HG02981 (cell line): ENCODE data around the gene HSBP1L1.
"Not testable (repeated sequence)": the region's sequence is repeated elsewhere in the genome, so short reads cannot be mapped to it uniquely, and the experiment has no call there.

Source experiments
- ATAC-seq: cut with Tn5 transposase; IDR thresholded peaks from one replicate; pipeline ENCODE4 v1.9.1; 2021; ENCODE audit warnings: mild to moderate bottlenecking, moderate library complexity; ENCODE audit not compliant: unreplicated experiment

HSBP1L1 gene

DNA sequence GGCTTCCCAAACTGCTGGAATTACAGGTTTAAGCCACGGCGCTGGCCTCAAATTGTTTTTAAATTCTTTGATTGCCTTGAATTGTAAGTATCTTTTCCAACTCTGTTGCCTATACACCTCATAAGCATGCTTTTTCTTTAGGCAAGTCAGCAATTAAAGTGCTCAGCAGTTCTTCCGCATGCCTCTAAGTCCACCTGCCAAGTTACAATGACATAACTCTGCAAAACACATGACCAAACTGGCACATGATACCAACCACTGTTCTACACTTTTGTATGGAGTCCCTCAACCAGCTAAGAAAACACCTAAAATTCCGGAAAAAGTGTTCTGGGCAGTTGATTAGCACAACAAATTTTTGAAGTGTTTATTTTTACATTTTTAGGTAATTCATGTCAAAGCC lies 18.8 kb downstream of the HSBP1L1 start:
- ATAC-seq, result no peak

DNA sequence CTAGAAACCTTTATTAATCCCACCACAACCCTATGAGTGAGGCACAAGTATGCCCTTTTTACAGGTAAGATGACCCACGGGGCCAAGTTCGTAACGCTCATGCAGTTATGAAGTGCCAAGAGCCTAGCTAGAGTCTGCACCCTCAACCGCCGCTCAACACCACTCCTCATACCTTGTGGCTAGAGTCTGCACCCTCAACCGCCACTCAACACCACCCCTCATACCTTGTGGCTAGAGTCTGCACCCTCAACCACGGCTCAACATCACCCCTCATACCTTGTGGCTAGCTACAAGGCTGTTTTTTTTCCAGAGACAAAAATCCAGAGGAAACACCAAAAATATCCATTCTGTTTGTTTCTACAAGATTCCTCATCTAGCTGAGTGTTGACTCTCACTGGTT lies 19.4 kb downstream of the HSBP1L1 start:
- no peak for ATAC-seq

DNA sequence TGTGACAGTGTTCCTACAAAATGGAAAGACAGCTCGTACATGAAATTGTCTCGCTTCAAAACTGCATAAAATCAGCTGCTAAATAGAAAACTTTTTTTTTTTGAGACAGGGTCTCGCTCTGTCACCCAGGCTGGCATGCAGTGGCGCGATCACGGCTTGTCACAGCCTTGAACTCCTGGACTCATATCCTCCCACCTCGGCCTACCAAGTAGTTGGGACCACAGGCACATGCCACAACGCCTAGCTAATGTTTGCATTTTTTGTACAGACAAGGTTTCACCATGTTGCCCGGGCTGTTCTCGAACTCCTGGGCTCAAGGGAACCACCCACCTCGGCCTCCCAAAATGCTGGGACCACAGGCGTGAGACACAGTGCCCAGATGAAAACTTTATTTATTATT lies 20.7 kb downstream of the HSBP1L1 start:
- no peak for ATAC-seq

DNA sequence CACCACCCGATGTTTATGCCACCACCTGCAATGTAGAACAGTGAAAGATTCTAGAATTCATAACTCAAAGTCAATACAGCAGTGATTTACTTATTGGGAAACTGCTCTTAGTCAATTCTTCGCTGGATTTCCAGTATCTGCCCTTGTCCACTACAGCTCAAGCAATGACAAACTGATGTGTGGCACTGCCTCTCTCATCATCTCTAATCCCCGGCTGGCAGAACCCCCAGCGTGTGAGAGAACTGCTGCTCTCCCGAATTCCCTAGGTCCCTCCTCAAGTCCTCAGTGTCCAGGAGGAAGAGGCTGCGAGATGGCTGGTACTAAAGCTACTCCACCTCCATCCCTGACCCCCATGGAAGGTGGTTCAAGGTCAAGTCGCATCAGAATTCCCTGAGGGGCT lies 22.3 kb downstream of the HSBP1L1 start:
- no peak for ATAC-seq

DNA sequence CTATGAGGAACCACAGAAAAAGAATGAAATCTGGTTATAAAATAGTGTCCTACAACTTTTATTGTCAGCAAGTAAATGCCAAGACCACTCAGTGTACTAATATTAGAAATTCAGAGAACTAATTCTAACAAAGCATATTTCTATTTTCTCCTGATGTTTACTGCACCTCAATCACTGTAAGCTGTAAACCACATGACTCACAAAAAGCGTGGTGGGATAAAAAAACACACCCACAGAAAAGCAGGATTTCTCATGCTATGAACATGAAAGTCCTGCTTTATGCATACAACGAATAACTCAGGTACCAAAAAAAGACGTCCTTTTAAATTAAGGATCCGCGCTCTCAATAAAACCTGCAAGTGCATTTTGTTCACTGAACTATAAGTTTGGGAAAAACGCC lies 23.1 kb downstream of the HSBP1L1 start:
- ATAC-seq, result no peak

DNA sequence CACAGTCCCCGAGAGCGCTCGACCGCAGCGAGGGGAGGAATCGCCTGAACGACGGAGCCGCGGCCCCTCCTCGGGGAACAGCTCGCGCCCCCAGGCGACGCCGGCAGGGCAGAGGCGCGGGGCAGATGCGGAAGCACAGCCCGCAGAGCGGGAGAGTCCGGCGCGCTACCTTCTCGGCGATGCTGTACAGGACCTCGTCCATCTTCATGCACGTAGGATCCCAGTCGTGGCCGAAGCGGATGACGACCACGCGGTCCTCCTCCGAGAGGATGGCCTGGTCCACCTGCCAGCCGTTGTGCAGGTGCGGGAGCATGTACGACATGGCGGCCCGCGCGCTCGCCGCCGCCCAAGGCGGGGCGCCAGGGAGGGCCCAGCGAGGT lies 23.6 kb downstream of the HSBP1L1 start:
- ATAC-seq, result peak; percentile 55

DNA sequence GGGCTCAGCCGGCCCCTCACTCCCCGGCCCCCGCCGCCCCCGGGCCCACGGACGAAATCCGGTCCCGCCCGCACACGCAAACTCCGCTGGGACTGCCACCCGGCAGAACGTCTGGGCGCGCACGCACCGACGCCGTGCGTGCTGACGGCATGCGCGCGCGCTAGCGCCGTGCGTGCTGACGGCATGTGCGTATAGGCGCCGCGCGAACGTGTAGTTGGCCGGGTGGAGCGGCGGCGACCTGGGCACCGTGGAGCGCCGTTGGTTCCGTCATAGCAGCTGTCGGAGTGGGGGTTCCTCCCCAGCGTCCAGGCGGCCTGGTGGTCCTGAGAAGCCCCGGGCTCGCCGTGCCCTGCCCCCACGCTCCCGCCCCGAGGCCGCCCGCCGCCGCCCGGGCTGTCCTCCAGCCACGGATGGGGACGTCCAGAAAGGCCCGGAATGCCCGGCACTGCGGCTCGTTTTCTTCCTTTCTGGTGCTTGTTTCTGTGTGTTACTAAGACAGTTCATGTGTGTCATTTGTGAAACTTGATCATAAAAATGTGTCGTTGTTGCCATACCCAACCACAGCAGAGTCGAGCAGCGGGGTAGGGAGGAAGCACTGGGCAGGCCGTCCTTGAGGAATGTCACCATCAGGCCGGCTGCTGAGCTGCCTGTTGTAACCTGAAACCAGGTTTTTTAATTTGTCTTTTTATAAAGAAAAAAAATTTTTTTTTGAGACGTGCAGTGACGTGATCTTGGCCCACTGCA lies 24.2 kb downstream of the HSBP1L1 start, which contains the start of gene TXNL4A:
TSS of gene TXNL4A (minus strand) at position 113 of the 744 bp plus-strand sequence. CDS start 171 bp downstream, outside the sequence.
- ATAC-seq, result peak; percentile 98

DNA sequence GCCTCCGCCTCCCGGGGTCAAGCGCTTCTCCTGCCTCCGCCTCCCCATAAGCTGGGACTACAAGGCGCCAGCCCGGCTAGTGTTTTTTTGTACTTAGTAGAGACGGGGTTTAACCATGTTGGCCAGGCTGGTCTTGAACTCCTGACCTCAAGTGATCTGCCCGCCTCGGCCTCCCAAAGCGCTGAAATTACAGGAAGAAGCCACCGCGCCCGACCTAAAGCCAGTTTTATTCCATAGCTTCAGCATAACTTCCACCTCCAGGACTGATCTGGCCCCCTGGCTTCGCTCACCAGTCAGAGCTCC lies 24.7 kb downstream of the HSBP1L1 start:
- no peak for ATAC-seq

DNA sequence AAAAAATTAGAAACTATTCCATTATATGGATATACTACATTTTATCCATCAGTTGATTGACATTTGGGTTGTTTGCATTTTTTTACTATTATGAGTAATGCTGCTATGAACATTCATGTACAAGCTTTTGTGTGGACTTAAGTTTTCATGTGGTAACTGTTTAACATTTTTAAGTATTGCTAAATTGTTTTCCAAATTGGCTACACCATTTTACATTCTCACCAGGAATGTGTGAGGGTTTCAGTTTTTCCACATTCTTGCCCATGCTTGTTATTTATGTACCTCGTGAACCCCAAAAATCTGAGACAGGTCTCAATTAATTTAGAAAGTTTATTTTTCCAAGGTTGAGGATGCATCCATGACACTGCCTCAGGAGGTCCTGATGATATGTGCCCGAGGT lies 27.1 kb downstream of the HSBP1L1 start:
- ATAC-seq, result no peak

DNA sequence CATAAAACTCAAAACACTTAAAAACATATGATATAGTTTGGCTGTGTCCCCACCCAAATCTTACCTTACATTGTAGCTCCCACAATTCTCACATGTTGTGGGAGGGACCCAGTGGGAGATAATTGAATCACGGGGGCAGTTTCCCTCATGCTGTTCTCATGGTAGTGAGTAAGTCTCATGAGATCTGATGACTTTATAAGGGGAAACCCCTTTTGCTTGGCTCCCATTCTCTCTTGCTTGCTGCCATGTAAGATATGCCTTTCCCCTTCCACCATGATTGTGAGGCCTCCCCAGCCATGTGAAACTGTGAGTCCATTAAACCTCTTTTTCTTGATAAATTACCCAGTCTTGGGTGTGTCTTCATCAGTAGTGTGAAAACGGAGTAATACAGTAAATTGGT lies 35.3 kb downstream of the HSBP1L1 start:
- not testable (repeated sequence) for ATAC-seq

DNA sequence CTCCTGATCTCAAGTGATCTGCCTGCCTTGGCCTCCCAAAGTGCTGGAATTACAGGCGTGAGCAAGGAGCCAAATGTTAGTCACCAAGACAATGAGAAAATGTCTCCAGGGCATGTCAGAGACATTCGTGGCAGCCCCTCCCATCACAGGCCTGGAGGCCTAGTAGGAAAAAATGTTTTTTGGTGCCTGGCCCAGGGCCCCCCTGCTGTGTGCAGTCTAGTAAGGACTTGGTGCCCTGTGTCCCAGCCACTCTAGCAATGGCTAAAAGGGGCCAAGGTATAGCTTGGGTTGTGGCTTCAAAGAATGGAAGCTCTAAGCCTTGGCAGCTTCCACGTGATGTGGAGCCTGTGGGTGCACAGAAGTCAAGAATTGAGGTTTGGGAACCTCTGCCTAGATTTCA lies 36.4 kb downstream of the HSBP1L1 start:
- ATAC-seq, result no peak

DNA sequence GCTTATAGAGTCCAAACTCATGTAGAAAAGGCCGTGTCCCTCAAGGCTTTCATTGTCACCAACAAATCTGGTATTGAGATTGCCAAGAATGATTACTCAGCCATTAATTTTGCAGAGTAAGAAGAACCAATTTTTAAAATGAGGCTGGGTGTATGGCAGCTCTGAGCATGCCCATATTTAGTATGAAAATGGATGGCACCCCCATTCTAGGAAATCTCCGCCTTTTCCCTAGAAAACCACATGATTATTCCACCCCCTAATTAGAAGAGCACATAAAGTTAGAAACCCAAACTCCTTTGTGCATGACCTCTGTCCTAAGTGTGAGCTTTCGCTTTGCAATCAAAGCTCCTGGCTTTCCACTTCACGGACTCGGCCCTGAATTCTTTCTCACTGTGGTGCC lies 38.0 kb downstream of the HSBP1L1 start:
- ATAC-seq, result no peak

DNA sequence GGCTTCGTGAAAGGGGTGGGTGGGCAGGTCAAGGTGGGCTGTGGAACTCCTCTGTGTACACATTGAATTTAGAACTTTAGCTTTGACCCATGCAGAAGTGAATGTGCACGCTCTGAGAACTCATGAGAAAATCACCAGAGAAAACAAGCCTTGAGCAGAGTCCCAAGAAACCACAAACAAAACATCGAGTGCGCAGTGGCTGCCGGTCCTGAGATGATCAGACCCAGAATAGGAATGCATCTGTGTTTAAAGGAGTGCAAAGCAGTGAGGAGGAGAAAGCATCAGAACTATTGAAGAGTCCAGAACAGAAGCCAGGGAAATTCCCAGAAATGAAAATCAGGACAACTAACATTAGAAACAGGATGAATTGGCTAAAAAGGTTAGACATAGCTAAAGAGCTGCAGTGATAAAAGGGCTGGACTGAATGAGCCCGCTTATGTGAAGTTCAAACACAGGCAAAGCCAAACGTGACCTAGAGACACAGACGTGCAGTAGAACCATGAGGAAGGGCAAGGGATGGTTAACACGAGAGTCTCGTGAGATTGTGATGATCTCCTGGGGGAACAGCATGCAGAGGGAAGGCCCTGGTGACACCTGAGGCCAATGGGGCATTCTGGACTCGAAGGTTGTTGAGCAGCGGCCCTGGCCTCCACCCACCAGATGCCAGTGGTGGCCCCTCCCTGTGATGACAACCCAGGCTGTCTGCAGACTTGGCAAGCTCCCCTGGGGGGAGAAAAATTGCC lies 40.3 kb downstream of the HSBP1L1 start:
- no peak for ATAC-seq

DNA sequence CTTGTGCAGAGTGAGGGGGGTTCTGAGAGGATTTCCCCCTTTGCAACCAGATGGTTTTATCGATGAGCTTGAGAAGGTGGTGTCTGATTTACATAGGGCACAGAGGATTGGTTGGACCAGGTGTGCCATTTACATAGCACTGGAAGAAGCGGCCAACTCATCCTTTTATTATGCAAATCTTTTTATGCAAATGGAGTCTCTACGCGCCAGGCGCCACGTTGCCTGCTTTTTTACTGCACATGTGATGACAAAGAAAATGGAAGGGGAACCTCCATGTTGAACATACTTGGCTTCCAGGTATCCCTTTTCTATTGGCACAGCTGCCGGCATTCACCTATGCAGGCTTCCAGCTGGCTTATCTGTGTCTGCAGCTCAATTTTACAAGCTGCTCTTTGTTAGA lies 42.3 kb downstream of the HSBP1L1 start:
- no peak for ATAC-seq

DNA sequence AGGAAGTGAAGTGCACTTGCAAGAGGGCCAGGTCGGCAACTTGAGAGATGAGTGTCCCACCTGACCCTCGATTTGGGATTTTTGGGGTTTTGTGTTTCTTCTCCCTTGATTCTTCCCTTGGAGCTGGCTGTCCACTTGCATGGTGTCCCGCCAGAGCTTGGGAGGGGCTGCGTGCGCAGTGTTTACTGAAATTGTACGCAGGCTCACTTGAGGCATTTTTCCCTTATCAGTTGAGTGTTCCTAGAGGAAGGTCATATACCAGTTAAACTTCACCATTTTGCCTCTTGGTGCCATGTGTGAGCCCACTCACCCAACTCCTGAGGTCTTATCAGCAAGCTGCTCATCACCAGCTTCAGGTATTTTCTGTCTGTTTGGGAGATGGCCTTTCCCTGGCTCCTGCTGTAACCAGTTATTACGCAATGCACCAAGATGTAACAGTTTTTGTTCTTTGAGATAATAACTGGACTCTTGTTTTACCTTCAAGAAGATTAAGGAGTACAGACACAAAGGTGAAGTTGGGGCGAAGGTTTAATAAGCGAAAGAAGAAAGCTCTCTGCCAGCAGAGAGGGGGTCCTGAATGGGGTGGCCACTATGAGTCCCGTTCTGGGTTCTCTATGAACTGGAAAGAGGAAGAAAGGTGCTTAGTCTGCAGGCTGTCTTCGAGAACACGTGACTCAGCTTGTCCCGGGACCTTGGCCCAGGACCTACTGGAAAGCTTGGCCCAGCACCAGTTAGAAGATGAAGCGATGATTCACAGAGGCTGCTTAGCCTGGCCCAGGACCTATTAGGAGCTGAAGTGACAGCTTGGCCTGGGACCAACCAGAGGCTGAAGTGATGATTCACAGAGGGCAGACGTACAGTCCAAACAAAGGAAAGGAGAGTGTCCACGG lies 45.5 kb downstream of the HSBP1L1 start:
- no peak for ATAC-seq

DNA sequence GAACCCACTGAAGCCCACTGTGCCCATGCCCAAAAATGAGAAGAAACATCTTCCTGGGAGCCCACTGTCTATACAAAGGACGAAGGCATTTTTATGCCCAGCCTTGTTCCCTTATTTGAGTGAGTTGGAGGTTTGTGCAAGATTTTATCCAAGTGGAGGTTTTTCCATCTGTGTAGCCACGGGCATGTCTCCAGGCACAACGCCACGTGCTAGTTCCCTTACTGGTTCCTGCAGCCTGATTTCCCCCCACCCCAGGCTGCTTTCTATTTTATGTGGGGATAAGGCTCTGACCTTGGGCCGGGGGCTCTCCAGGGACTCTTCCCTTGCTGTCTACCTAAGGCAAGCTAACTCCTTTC lies 46.1 kb downstream of the HSBP1L1 start:
- ATAC-seq, result no peak

DNA sequence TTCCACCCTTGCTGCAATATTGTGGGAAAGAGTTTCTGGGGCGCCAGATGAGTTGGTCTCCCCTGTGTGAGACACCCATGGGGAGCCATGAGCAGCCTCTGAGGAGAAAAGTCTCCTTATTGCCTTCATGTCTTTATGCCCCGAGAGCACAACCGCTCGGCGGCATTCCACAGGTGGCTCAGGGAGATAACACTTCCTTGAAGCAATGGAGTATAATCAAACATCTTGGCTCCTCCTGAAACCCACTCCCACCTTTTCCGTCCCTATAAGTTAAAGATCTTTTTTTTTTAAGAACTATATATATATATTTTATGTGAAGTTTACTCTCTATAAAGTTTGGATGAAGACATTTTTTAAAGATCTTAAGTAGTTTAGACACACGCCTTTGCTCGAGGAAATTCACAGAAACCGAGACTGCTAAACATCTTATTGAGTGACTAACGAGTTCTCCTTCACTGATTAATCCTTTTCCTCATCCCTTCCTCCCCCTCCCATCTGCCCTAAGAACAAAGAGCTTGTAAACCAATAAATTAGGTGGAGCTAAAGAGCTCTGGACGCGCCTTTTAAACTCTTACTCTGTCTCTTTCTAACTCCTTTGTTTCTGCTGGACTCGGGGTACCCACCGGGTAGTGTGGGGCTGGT lies 47.2 kb downstream of the HSBP1L1 start:
- not testable (repeated sequence) for ATAC-seq

DNA sequence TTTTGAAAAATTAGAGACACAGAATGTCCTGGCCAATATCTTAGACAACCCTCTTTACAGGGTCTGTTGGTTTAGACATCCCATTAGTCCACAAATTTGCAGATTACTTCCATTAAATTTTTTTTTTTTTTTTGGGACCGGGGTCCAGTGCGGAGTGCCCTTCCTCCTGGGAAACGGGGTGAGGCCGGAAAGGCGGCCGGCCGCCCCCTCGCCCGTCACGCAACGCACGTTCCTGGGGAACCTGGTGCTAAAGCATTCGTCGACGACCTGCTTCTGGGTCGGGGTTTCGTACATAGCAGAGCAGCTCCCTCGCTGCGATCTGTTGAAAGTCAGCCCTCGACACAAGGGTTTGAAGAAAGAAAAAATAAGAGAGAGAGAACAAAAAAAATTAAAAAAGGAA lies 48.3 kb downstream of the HSBP1L1 start:
- ATAC-seq, result no peak
